ES-I3 (cell line): ENCODE measurements around the gene HDAC7.
A peak's percentile ranks its signal among the peaks of the same experiment; 100 is the strongest.

Experiments used
- H3K36me3 ChIP-seq: 2 replicates; pipeline ENCODE4 v1.6.1; 2013; ENCODE audit warnings: mild to moderate bottlenecking, low read length, control low read depth, moderate library complexity; ENCODE audit not compliant: insufficient read depth
- H3K4me1 ChIP-seq: 2 replicates; pipeline ENCODE4 v1.6.1; 2013; ENCODE audit warnings: mild to moderate bottlenecking, control low read depth, low read length; ENCODE audit not compliant: insufficient read depth
- H3K9ac ChIP-seq: 2 replicates; pipeline ENCODE4 v1.6.1; 2013; ENCODE audit warnings: low read depth, mild to moderate bottlenecking, low read length, moderate library complexity
- H3K9me3 ChIP-seq: 2 replicates; pipeline ENCODE4 v1.6.1; 2013; ENCODE audit warnings: mild to moderate bottlenecking, low read length, moderate library complexity; ENCODE audit not compliant: control insufficient read depth, insufficient read depth

The HDAC7 gene

DNA sequence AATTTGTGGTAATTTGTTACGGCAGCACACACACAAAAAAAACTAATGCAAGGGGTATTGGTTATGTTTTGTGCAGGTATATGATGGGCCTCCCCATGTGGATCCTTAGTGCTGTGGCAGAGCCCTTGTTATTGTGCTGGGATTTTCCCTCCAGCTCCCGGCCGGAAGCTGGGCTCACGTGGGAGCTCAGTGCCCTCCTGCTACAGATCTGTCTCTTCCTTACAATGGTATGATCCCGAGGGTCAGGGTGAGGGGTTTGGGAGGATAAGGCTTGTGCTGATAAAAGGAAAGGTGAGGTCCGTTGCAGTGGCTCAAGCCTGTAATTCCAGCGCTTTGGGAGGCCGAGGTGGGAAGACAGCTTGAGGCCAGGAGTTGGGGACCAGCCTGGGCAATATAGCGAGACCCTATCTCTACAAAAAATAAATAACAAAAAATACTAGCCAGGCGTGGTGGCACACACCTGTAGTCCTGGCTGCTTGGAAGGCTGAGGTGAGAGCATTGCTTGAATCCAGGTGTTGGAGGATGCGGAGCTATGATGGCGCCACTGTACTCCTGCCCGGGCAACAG lies 47.5 kb downstream of the HDAC7 start:
- Histone ChIP-seq H3K4me1 (peaks cover 23% of the 10 kb centered on the region), H3K9me3 (no peaks in the 10 kb centered on the region), H3K9ac (peak overlapping the region; percentile 78; the same call in 1 of the 2 replicates), H3K36me3 (no peaks in the 10 kb centered on the region)

DNA sequence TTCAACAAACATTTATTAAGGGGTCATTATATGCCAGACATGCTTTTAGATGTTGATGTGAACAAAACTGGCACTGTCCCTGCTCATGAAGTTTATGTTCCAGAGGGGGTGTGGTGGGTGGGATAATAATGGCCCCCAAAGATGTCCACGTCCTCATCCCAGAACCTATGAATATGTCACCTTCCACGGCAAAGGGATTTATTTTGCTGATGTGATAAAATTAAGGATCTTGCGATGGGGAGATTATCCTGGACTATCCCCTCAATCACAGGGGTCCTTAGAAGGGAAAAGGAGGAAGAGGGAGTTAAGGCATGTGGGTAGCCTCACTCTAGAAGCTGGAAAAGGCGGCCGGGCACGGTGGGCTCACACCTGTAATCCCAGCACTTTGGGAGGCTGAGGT lies 48.4 kb downstream of the HDAC7 start:
- H3K4me1 ChIP-seq: peaks cover 20% of the 10 kb centered on the region
- no peaks in the 10 kb centered on the region for H3K36me3 ChIP-seq
- H3K9ac ChIP-seq: no peak overlapping the region
- no peaks in the 10 kb centered on the region for H3K9me3 ChIP-seq

DNA sequence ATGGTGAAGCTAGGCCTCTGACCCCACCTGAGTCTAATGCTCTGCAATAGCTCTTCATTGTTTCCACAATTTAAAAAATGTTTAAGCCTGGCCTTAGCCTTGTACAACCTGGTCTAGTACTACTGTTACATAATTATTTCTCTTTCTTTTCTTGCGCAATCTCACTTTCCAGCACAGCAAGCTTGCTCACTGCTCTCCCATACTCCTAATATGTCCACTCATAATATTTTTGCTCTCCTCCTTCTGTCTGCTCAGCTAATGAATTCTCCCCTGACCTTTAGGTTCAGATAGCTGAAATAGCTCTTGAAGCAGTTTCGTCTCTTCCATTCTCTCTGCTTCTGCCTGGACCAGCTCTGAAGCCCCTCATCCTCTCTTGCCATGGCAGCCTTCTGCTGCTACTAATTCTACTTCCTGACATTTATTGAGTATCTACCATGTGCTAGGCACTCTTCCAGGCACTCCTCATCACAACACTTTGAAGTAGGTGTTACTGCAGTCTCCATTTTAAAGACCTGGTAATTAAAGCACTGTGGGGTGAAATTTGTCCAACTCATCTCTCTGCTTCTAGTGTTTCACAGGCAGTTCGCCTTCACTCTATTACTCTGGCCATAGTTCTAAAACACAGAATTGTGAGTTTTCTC lies 49.5 kb downstream of the HDAC7 start:
- Histone ChIP-seq H3K9ac (no peak overlapping the region), H3K36me3 (no peaks in the 10 kb centered on the region), H3K4me1 (peaks cover 20% of the 10 kb centered on the region), H3K9me3 (no peaks in the 10 kb centered on the region)

DNA sequence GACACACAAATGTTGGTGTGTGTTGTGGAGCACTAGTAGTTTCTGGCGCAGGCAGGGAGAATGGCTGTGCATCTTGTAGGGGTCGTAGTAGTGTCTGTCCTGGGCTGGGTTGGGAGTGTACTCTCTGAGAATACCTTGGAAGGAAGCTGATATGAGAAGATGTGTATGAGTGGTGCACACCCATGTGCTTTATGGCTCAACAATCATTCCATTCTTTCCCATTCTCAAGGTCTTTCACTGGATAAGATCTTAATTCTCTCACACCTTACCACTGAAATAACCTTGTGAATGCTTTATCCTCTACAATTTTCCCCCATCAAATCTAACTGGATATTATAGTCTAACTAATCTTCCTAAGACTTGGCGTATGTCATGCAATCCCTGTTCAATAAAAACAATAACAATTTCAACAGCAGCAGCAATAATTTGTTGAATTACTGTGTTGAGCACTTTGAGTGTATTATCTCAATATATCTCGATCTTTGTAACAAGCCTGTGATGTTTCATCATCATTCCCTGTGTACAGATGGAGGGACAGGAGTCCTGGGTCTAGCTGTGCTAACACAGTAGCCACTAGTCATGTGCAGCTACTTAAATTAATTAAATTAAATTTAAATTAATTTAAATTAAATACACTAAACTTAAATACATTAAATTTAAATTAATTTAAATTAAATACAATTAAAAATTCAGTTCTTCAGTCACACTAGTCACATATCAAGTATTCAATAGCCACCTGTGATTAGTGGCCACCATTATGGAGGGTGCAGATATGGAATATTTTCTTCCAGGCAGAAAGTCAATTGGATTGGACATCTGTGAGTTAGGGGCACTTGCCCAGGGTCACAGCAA lies 50.2 kb downstream of the HDAC7 start:
- no peak overlapping the region for H3K9ac ChIP-seq
- H3K9me3 ChIP-seq: no peaks in the 10 kb centered on the region
- no peaks in the 10 kb centered on the region for H3K36me3 ChIP-seq
- peaks cover 20% of the 10 kb centered on the region for H3K4me1 ChIP-seq

DNA sequence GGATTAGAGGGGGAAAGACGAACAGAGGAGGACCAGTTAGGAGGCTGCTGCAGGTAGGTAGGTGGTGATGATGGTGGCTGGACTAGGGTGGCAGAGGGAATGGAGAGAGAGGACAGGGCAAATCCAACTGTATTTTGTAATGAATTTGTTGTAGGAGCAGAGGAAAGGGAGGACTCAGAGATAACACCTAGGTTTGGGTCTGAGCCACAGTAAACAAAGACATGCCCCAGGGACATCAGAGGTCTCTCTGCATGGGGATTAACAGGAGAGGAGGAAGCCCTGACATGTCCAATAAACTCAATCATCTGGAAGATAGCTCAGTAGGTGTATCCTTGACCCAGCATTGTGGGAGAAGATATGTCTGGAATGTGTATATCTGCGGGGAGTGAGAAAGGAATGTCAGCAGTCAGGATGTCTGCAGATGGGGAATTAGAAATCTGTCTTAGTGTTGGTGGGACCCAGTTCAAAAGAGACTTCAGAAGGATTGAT lies 51.3 kb downstream of the HDAC7 start:
- Histone ChIP-seq H3K4me1 (peaks cover 23% of the 10 kb centered on the region), H3K9me3 (no peaks in the 10 kb centered on the region), H3K9ac (no peak overlapping the region), H3K36me3 (no peaks in the 10 kb centered on the region)

DNA sequence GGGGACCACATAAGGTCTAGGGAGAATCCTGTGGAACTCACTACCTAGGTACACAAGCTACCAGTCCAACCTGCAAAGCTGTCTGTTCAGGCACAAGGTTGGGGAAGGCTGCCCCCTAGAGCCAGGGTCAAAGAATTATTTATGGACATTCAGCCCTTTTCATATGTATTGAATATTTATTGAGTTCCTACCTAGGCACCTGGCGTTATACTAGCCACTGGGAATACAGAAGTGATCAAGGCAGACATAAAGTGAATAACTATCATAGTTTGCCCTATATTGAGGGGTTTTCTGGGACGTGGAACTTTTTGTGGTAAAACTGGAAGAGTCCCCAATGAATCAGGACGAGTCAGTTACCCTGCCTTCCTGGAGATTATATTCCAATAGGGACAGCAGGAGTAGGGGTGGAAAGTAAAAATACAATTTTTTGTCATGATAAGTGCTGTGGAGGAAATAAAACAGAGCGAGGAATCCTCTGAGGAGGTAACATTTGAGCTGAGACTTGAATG lies 52.4 kb downstream of the HDAC7 start:
- H3K4me1 ChIP-seq: peaks cover 23% of the 10 kb centered on the region
- no peaks in the 10 kb centered on the region for H3K9me3 ChIP-seq
- H3K9ac ChIP-seq: no peak overlapping the region
- no peaks in the 10 kb centered on the region for H3K36me3 ChIP-seq

DNA sequence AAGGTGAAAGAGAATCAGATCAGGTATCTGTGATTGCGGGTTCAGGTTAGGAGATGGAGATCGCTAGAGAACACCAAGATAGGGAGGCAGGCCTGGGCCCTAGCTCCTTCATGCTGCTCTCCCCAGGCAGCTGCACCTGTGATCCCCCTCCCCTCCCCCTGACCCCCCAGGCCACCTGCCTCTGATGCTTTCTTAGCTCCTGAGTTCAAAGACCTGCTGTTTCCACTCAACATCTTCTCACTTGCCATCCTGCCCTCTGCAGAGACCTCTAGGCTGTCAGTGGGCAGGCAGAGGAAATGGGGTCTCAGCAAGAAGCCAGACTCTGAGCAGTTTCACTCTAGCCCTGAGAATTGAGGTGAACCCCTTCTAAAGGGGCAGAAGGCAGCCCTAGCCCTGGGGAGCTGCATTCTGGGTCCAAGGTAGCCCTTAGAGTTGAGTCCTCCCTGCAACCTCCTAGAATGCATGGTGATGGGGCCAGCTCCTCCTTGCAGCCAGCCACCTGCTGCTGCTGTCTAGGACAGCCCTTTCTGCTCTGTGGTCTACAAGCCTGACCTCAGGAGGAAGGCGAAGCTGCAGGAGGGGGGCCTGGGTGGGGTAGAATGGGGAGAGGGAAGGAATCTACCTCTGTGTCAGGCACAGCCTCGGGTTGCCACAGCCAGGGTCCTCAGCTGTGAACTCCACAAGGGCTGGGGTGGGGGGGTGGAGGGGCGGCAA lies 53.0 kb downstream of the HDAC7 start:
- H3K4me1 ChIP-seq: peaks cover 23% of the 10 kb centered on the region
- H3K9me3 ChIP-seq: no peaks in the 10 kb centered on the region
- no peaks in the 10 kb centered on the region for H3K36me3 ChIP-seq
- no peak overlapping the region for H3K9ac ChIP-seq

DNA sequence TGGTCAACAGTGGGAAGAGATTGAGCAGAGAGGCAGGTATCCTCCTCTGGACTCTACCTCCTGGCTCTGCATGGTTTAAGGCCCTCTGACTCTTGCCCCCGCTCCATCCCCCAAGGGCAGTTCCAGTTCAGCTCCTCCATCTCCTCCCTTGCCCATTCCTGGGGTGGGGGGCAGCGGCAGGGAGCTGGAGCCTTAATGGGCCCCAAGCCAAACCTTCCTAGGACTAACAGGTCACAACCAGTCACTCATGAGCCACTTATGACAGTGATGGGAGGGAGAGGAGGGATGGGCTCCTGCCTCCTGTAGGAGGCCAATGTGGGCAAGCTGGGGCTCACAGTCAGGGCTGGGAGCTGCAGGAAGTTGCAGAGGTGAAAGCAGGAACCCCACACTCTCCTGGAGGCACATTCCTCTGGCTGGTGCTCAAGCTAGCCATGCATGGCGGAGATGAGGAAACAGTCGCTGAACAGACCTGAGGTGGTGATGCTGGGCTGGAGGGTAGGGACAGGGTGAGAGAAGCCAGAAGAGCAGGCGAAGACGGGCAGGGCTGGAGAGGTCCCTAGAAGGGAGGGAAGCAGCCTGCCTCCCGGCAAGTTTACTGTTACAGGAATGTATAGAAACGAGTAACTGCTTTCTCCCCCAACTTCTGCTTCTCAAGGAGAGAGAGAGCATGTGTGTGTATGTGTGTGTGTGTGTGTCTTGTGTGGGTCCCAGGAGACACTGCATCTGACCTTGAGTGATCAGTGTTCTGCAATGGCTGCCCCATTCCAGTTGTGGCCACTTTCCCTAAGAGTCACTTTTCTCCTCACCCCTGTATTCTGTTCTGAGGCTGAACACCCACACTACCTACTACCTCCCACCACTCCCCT lies 56.0 kb downstream of the HDAC7 start:
- Histone ChIP-seq H3K9me3 (no peaks in the 10 kb centered on the region), H3K4me1 (peaks cover 19% of the 10 kb centered on the region), H3K36me3 (no peaks in the 10 kb centered on the region), H3K9ac (no peak overlapping the region)

DNA sequence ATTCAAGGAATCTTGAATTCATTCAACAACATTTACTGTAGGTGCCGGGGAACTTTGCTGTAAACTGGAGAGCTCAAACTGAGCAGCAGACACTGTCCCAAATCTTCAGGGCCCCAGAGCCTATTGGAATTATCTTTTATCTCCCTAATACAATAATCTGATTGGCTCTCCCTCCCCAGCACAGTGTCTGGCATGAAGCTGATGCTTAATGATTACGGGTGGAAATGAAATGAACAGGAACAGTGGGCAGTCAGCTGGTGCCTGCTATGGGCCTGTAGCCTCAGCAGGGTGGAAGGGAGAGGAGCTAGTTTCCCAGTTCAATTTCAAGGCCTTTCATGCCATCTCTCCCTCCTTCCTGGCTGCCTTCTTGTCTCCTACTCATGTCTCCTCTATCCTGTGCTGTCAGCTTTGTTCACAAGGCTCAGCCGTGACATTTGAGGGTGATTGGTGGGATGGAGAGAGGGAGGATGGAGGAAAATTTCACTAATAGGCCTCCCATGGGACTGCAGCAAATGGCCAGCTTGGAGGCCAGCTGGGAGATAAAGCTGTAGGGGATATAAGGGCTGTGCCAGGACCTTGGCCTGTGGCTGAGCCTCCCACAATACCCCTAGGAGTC lies 56.7 kb downstream of the HDAC7 start:
- Histone ChIP-seq H3K9me3 (no peaks in the 10 kb centered on the region), H3K4me1 (peaks cover 13% of the 10 kb centered on the region), H3K9ac (no peak overlapping the region), H3K36me3 (no peaks in the 10 kb centered on the region)

DNA sequence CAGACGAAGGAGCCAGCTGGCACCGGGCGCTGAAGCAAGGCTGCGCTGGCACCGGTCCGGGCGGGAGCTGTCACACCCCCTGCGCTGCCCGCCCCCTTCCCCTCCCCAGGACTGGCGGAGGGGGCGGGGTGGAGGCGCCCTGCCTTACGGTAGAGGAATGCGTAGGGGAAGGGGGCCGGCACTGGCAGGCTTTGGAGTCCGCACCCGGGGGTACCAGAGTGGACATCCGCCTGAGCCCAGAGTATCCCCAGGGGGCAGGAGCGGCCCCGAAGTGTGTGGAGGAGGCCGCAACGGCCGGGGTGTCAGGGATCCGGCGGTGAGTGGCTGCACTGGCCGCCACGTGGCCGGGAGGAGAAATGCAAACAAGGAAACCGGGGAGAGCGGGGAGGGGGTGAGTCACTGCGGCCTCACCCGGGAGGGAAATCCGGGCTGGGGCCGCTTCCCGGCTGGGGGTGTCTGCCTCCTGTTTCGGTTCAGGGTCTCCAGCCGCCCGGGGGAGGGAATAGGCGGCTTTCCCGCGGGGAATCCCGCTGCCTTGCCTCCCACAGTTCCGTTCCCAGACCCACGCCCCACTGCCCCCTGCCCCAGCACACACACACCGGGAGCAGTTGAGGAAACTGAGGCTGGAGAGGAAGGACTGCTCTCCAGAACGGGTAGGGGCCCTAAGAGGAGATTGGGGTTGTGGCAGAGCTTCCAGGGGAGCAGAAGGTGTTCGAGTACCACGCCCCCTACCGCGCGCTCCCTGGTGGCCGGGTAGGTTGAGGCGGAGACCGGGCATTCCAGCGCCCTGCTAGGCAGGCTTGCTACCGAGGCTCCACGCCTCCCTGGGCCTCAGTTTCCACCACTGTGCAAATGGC lies 60.6 kb downstream of the HDAC7 start, which contains the start of gene RAPGEF3:
RAPGEF3 (minus strand) TSS at position 47 of the 857 bp plus-strand sequence. CDS start 324 bp downstream, outside the sequence.
- no peaks in the 10 kb centered on the region for H3K36me3 ChIP-seq
- H3K9me3 ChIP-seq: no peaks in the 10 kb centered on the region
- H3K4me1 ChIP-seq: peaks cover 20% of the 10 kb centered on the region
- H3K9ac ChIP-seq: peak within 1 kb of the TSS; percentile 74

DNA sequence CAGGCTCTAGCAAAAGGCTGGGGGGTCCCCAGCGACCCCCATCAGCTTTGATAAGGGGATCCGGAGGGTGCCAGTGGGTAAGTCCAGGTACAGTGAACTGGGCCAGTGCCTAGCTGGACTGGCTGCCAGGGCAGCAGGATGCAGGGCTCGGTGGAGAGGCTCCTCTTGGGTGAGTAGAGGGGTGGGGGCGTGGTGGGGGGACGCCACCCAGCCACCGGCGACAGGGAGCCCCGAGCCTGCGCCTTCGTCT lies 61.2 kb downstream of the HDAC7 start:
- Histone ChIP-seq H3K36me3 (no peaks in the 10 kb centered on the region), H3K9ac (peak overlapping the region; percentile 74; the same call in 1 of the 2 replicates), H3K4me1 (peaks cover 22% of the 10 kb centered on the region), H3K9me3 (no peaks in the 10 kb centered on the region)

DNA sequence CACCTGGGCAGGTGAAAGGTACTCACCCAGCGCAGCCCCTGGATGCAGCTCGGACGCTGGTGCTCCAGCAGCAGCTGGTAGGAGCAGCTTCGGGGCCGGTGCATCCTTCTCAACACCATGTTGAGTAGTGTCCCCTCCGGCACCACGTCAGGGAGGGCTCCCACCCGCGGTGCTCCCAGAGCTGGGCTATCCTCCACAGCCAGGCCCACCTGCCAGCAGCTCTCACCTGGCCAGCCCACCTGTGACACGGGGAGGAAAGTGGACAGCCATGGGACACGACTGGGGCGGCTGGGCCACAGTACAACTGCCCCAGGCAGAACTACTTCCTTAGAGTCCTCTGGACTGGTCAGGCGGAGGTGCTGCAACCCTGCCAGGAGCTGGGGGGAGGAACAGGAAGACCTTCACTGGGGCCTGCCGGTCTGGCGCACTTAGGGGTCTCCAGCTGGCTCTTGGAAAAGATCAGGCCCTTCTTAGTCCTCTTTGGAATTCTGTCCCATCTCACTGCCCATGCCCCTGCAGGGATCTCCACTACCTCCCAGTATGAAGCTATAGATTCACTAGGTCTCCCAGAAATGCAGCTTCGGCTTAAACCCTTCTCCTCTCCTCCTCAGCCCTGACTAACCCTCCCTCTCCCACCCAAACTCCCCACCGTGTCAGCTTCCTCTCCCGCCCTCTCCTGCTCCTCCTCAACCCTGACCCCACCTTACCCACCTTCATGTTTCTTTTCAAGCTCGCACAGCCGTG lies 61.7 kb downstream of the HDAC7 start:
- no peaks in the 10 kb centered on the region for H3K9me3 ChIP-seq
- peaks cover 27% of the 10 kb centered on the region for H3K4me1 ChIP-seq
- no peaks in the 10 kb centered on the region for H3K36me3 ChIP-seq
- peak overlapping the region; percentile 74 for H3K9ac ChIP-seq
